Prostate gland (tissue), 2 donors: ENCODE results near the gene GKAP1.
"Not testable (repeated sequence)": the region's sequence is repeated elsewhere in the genome, so short reads cannot be mapped to it uniquely, and the experiment has no call there.

Experiments used
- POLR2A ChIP-seq: fragments of 450-650 bp; IDR thresholded peaks from one replicate; pipeline ENCODE4 v1.6.1; 2016; ENCODE audit warnings: antibody characterized with exemption, mild to moderate bottlenecking
- POLR2AphosphoS5 ChIP-seq: sonication (generic); formaldehyde crosslinking; IDR thresholded peaks from one replicate; pipeline ENCODE4 v1.6.1; 2017; ENCODE audit warnings: antibody characterized with exemption
- TF ChIP-seq, protein P1 (sequence below), 4 experiments: fragments of 200-600 bp in 2 of 4; fragments of 450-650 bp in 2 of 4; sonication (generic) in 2 of 4; IDR thresholded peaks; 1 replicate in 3 of 4; 2 replicates in 1 of 4; pipeline ENCODE4 v1.5.1; 2016 to 2019; ENCODE audit warnings: antibody characterized with exemption in 4 of 4, mild to moderate bottlenecking in 2 of 4, moderate library complexity in 2 of 4

DNA sequence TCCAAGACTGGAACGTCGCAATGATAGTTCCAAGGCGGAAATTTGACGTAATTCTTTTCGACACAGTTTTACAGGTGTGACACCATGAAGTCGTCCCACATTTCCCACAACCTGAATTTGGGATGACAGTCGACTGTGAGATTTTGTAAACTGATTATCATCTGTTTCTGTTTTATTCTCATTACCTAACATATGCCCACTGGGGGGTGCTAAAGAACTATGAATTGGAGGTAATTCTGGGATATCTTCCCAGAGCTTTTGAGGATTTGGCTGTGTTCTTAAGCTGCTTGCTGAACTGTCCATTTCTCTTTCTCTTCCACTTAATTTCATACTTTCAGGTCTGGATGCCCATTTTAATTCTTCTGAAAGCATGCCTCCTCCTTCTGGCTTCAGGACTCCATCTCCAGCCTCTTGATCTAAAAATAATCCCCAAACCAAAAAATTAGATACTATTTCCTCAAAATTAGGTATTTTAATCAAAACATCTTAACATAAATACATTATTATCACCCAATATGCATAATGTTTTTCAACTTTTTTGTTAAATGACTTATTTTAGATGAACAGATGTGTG lies 19.6 kb upstream of the GKAP1 start:
- TF ChIP-seq, protein P1, sequence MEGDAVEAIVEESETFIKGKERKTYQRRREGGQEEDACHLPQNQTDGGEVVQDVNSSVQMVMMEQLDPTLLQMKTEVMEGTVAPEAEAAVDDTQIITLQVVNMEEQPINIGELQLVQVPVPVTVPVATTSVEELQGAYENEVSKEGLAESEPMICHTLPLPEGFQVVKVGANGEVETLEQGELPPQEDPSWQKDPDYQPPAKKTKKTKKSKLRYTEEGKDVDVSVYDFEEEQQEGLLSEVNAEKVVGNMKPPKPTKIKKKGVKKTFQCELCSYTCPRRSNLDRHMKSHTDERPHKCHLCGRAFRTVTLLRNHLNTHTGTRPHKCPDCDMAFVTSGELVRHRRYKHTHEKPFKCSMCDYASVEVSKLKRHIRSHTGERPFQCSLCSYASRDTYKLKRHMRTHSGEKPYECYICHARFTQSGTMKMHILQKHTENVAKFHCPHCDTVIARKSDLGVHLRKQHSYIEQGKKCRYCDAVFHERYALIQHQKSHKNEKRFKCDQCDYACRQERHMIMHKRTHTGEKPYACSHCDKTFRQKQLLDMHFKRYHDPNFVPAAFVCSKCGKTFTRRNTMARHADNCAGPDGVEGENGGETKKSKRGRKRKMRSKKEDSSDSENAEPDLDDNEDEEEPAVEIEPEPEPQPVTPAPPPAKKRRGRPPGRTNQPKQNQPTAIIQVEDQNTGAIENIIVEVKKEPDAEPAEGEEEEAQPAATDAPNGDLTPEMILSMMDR (IDR thresholded peaks at IDR 0.05), result peak in 2 of 4 experiments; percentile 5 to 11
- not testable (repeated sequence) for TF ChIP-seq POLR2AphosphoS5, POLR2A
